GM12878 (cell line): ENCODE measurements around the gene RASL12. TPM values are rescaled to one million over a fixed set of nuclear protein-coding genes. Genes with fewer than 3 reads are reported as not detected.

Source experiments
- TAF1 ChIP-seq: IDR thresholded peaks from 2 replicates; pipeline ENCODE4 v1.6.1; 2011; ENCODE audit warnings: mild to moderate bottlenecking, low read depth, low read length, borderline replicate concordance
- polyA plus RNA-seq, 11 experiments: library from polyadenylated mRNA; depleted of rRNA in 4 of 11; unstranded in 6 of 11; stranded (reverse) in 5 of 11; fragments of >200 nt; fragmentation: Nextera tagmentation in 4 of 11; fragmentation: Illumina TruSeq in 1 of 11; extraction: Ambion mirVana in 4 of 11; extraction: Trizol in 1 of 11; gene quantifications; 1 replicate in 1 of 11; 2 replicates in 10 of 11; pipeline versions ENCODE4 v1.2.1 to v1.2.3, GENCODE V29; 2011 to 2016; ENCODE audit warnings: inconsistent platforms in 2 of 11, missing spikeins in 2 of 11, low read depth in 1 of 11
- small RNA-seq: library from RNA; depleted of rRNA; stranded (forward); fragments of <200 nt; gene quantifications from one replicate; pipeline ENCODE3, GENCODE V24; 2014
- total RNA-seq, 4 experiments: library from RNA; depleted of rRNA in 3 of 4; stranded (reverse); fragments of >200 nt in 3 of 4; fragmentation: Illumina TruSeq in 1 of 4; extraction: Trizol in 1 of 4; gene quantifications; 2 replicates each; pipeline versions ENCODE4 v1.2.1 to v1.2.3, GENCODE V29; 2013 to 2021

The RASL12 gene
- total and polyA plus RNA-seq, 10 of the 15 experiments (the other 5 are each of a cell fraction or from before 2014, with no cell fraction given), result 0.06 to 0.10 TPM; not detected in 8

DNA sequence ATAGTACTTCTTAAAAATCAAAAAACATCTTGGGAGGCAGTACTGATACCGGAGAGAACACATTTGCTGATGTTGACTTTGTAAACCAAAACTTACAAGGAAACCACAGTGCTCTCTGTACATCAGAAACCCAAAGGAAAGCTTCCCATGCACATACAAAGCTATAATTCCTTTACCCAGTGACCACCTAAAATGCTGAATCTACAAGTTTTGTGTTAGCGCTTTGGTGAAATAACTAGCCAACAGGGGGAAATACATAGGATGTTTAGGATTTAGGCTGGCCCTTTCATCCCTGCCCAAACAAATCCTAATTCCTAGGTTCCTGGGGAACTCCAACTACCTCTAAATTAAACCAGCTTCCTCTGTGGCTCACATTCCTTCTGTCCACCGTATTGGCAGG lies 62.8 kb downstream of the RASL12 start (continued):
- no peak for TF ChIP-seq TAF1
- TF ChIP-seq, all 136 proteins: peak for 0

Small RNA genes within 50 kb of the gene (small RNA-seq; reads per million reads assigned to genes)
- not detected for gene AC013553.1

Other genes with a start within 250 kb of the RASL12 start
Only the 7 nearest of the 14 such genes appear.
- 52.2 and 52.9 TPM in 2 replicates for gene SPG21, start 78.1 kb downstream of the RASL12 start, total RNA-seq (2014; rRNA removed)
- 52.9 and 58.3 TPM in 2 replicates for gene SPG21, start 78.1 kb downstream of the RASL12 start, total RNA-seq (2014; rRNA removed; fragmentation: Illumina TruSeq; extraction: Trizol)
- gene SPG21, start 78.1 kb downstream of the RASL12 start, total RNA-seq (2021), result 64.9 and 65.0 TPM in 2 replicates
- 84.7 and 93.9 TPM in 2 replicates for gene SPG21, start 78.1 kb downstream of the RASL12 start, polyA plus RNA-seq (2011; rRNA removed)
- 84.8 and 103 TPM in 2 replicates for gene SPG21, start 78.1 kb downstream of the RASL12 start, polyA plus RNA-seq (2014; fragmentation: Illumina TruSeq; extraction: Trizol)
- gene SPG21, start 78.1 kb downstream of the RASL12 start, polyA plus RNA-seq (2014; fragmentation: Nextera tagmentation; extraction: Ambion mirVana), result 10 to 100 TPM; 25.5 to 29.6 TPM
- gene SPG21, start 78.1 kb downstream of the RASL12 start, polyA plus RNA-seq (2014; rRNA removed), result 60.4 and 71.1 TPM in 2 replicates
- gene SPG21, start 78.1 kb downstream of the RASL12 start, polyA plus RNA-seq (2016; fragmentation: Nextera tagmentation; extraction: Ambion mirVana), result 100 to 1,000 TPM; 108 to 116 TPM
- 17.4 and 21.1 TPM in 2 replicates for gene MTFMT, start 38.4 kb downstream of the RASL12 start, total RNA-seq (2014; rRNA removed)
- 16.1 and 16.9 TPM in 2 replicates for gene MTFMT, start 38.4 kb downstream of the RASL12 start, total RNA-seq (2014; rRNA removed; fragmentation: Illumina TruSeq; extraction: Trizol)
- gene MTFMT, start 38.4 kb downstream of the RASL12 start, total RNA-seq (2021), result 16.1 and 16.7 TPM in 2 replicates
- 18.1 and 21.2 TPM in 2 replicates for gene MTFMT, start 38.4 kb downstream of the RASL12 start, polyA plus RNA-seq (2011; rRNA removed)
- gene MTFMT, start 38.4 kb downstream of the RASL12 start, polyA plus RNA-seq (2014; fragmentation: Illumina TruSeq; extraction: Trizol), result 18.3 and 20.0 TPM in 2 replicates
- gene MTFMT, start 38.4 kb downstream of the RASL12 start, polyA plus RNA-seq (2014; fragmentation: Nextera tagmentation; extraction: Ambion mirVana), result 1 to 10 TPM; 1.7 to 3.3 TPM
- 14.7 and 17.3 TPM in 2 replicates for gene MTFMT, start 38.4 kb downstream of the RASL12 start, polyA plus RNA-seq (2014; rRNA removed)
- 10 to 100 TPM; 25.9 to 29.8 TPM for gene MTFMT, start 38.4 kb downstream of the RASL12 start, polyA plus RNA-seq (2016; fragmentation: Nextera tagmentation; extraction: Ambion mirVana)
- 0.17 TPM in 1 of 2 replicates, not detected in the other for gene SLC51B, start 22.6 kb downstream of the RASL12 start, total RNA-seq (2014; rRNA removed)
- not detected in 2 replicates for gene SLC51B, start 22.6 kb downstream of the RASL12 start, total RNA-seq (2014; rRNA removed; fragmentation: Illumina TruSeq; extraction: Trizol)
- gene SLC51B, start 22.6 kb downstream of the RASL12 start, total RNA-seq (2021), result not detected in 2 replicates
- 0.13 TPM in 1 of 2 replicates, not detected in the other for gene SLC51B, start 22.6 kb downstream of the RASL12 start, polyA plus RNA-seq (2011; rRNA removed)
- not detected in 2 replicates for gene SLC51B, start 22.6 kb downstream of the RASL12 start, polyA plus RNA-seq (2014; fragmentation: Illumina TruSeq; extraction: Trizol)
- under 1 TPM; 0.05 to 0.13 TPM for gene SLC51B, start 22.6 kb downstream of the RASL12 start, polyA plus RNA-seq (2014; fragmentation: Nextera tagmentation; extraction: Ambion mirVana)
- not detected in 2 replicates for gene SLC51B, start 22.6 kb downstream of the RASL12 start, polyA plus RNA-seq (2014; rRNA removed)
- not detected for gene SLC51B, start 22.6 kb downstream of the RASL12 start, polyA plus RNA-seq (2016; fragmentation: Nextera tagmentation; extraction: Ambion mirVana)
- 0.06 TPM in 1 of 2 replicates, not detected in the other for gene KBTBD13, start 8.8 kb upstream of the RASL12 start, total RNA-seq (2014; rRNA removed)
- gene KBTBD13, start 8.8 kb upstream of the RASL12 start, total RNA-seq (2014; rRNA removed; fragmentation: Illumina TruSeq; extraction: Trizol), result not detected in 2 replicates
- not detected in 2 replicates for gene KBTBD13, start 8.8 kb upstream of the RASL12 start, total RNA-seq (2021)
- not detected in 2 replicates for gene KBTBD13, start 8.8 kb upstream of the RASL12 start, polyA plus RNA-seq (2011; rRNA removed)
- not detected in 2 replicates for gene KBTBD13, start 8.8 kb upstream of the RASL12 start, polyA plus RNA-seq (2014; fragmentation: Illumina TruSeq; extraction: Trizol)
- gene KBTBD13, start 8.8 kb upstream of the RASL12 start, polyA plus RNA-seq (2014; fragmentation: Nextera tagmentation; extraction: Ambion mirVana), result not detected
- gene KBTBD13, start 8.8 kb upstream of the RASL12 start, polyA plus RNA-seq (2014; rRNA removed), result 0.04 TPM in 1 of 2 replicates, not detected in the other
- gene KBTBD13, start 8.8 kb upstream of the RASL12 start, polyA plus RNA-seq (2016; fragmentation: Nextera tagmentation; extraction: Ambion mirVana), result not detected
- 1.6 and 1.8 TPM in 2 replicates for gene UBAP1L, start 47.2 kb upstream of the RASL12 start, total RNA-seq (2014; rRNA removed)
- gene UBAP1L, start 47.2 kb upstream of the RASL12 start, total RNA-seq (2014; rRNA removed; fragmentation: Illumina TruSeq; extraction: Trizol), result 1.3 and 1.4 TPM in 2 replicates
- gene UBAP1L, start 47.2 kb upstream of the RASL12 start, total RNA-seq (2021), result 1.9 and 2.4 TPM in 2 replicates
- gene UBAP1L, start 47.2 kb upstream of the RASL12 start, polyA plus RNA-seq (2011; rRNA removed), result 0.86 and 1.0 TPM in 2 replicates
- gene UBAP1L, start 47.2 kb upstream of the RASL12 start, polyA plus RNA-seq (2014; fragmentation: Illumina TruSeq; extraction: Trizol), result 0.97 and 1.2 TPM in 2 replicates
- gene UBAP1L, start 47.2 kb upstream of the RASL12 start, polyA plus RNA-seq (2014; fragmentation: Nextera tagmentation; extraction: Ambion mirVana), result under 1 TPM; 0.03 to 0.09 TPM
- 2.6 and 3.5 TPM in 2 replicates for gene UBAP1L, start 47.2 kb upstream of the RASL12 start, polyA plus RNA-seq (2014; rRNA removed)
- under 1 TPM; 0.72 to 0.84 TPM for gene UBAP1L, start 47.2 kb upstream of the RASL12 start, polyA plus RNA-seq (2016; fragmentation: Nextera tagmentation; extraction: Ambion mirVana)
- gene PDCD7, start 65.8 kb upstream of the RASL12 start, total RNA-seq (2014; rRNA removed), result 14.9 and 15.8 TPM in 2 replicates
- gene PDCD7, start 65.8 kb upstream of the RASL12 start, total RNA-seq (2014; rRNA removed; fragmentation: Illumina TruSeq; extraction: Trizol), result 12.4 and 12.6 TPM in 2 replicates
- 20.1 and 22.9 TPM in 2 replicates for gene PDCD7, start 65.8 kb upstream of the RASL12 start, total RNA-seq (2021)
- 22.8 and 24.3 TPM in 2 replicates for gene PDCD7, start 65.8 kb upstream of the RASL12 start, polyA plus RNA-seq (2011; rRNA removed)
- 24.2 and 26.0 TPM in 2 replicates for gene PDCD7, start 65.8 kb upstream of the RASL12 start, polyA plus RNA-seq (2014; fragmentation: Illumina TruSeq; extraction: Trizol)
- 10 to 100 TPM; 10.1 to 11.2 TPM for gene PDCD7, start 65.8 kb upstream of the RASL12 start, polyA plus RNA-seq (2014; fragmentation: Nextera tagmentation; extraction: Ambion mirVana)
- 14.1 and 15.1 TPM in 2 replicates for gene PDCD7, start 65.8 kb upstream of the RASL12 start, polyA plus RNA-seq (2014; rRNA removed)
- 1 to 10 TPM; 4.2 to 8.6 TPM for gene PDCD7, start 65.8 kb upstream of the RASL12 start, polyA plus RNA-seq (2016; fragmentation: Nextera tagmentation; extraction: Ambion mirVana)
- gene CLPX, start 117.4 kb upstream of the RASL12 start, total RNA-seq (2014; rRNA removed), result 18.4 and 23.4 TPM in 2 replicates
- 41.9 and 44.4 TPM in 2 replicates for gene CLPX, start 117.4 kb upstream of the RASL12 start, total RNA-seq (2014; rRNA removed; fragmentation: Illumina TruSeq; extraction: Trizol)
- 46.7 and 49.5 TPM in 2 replicates for gene CLPX, start 117.4 kb upstream of the RASL12 start, total RNA-seq (2021)
- 57.4 and 97.6 TPM in 2 replicates for gene CLPX, start 117.4 kb upstream of the RASL12 start, polyA plus RNA-seq (2011; rRNA removed)
- gene CLPX, start 117.4 kb upstream of the RASL12 start, polyA plus RNA-seq (2014; fragmentation: Illumina TruSeq; extraction: Trizol), result 42.1 and 48.7 TPM in 2 replicates
- gene CLPX, start 117.4 kb upstream of the RASL12 start, polyA plus RNA-seq (2014; fragmentation: Nextera tagmentation; extraction: Ambion mirVana), result 10 to 100 TPM; 10.1 to 12.5 TPM
- gene CLPX, start 117.4 kb upstream of the RASL12 start, polyA plus RNA-seq (2014; rRNA removed), result 33.4 and 37.8 TPM in 2 replicates
- 10 to 100 TPM; 20.0 to 24.8 TPM for gene CLPX, start 117.4 kb upstream of the RASL12 start, polyA plus RNA-seq (2016; fragmentation: Nextera tagmentation; extraction: Ambion mirVana)